ENCODE results near the gene SNU13.
"Not testable (repeated sequence)": the region's sequence is repeated elsewhere in the genome, so short reads cannot be mapped to it uniquely, and the experiment has no call there.

SNU13 gene

DNA sequence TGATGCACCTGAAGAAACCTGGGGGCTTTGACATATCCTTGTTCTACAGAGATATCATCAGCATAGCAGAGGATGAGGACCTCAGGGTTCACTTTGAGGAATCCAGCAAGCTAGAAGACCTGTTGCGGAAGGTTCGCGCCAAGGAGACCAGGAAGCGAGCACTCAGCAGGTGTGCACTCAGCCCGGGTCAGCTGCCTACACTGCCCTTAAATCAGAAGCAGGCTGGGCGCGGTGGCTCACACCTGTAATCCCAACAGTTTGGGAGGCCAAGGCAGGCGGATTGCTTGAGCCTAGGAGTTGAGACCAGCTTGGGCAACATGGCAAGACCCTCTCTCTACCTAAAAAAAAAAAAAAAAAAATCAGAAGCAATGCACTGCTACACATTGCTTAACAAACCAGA, 51.0 kb downstream of the SNU13 start:
- DNase-seq = not testable (repeated sequence)

GRCh38 chr22:41636467-41636866, 52.2 kb downstream of the SNU13 start:
- no peak for DNase-seq

GRCh38 chr22:41634610-41635009, 54.1 kb downstream of the SNU13 start:
- DNase-seq = not testable (repeated sequence)

GRCh38 chr22:41631615-41632014, 57.1 kb downstream of the SNU13 start:
- not testable (repeated sequence) for DNase-seq

DNA sequence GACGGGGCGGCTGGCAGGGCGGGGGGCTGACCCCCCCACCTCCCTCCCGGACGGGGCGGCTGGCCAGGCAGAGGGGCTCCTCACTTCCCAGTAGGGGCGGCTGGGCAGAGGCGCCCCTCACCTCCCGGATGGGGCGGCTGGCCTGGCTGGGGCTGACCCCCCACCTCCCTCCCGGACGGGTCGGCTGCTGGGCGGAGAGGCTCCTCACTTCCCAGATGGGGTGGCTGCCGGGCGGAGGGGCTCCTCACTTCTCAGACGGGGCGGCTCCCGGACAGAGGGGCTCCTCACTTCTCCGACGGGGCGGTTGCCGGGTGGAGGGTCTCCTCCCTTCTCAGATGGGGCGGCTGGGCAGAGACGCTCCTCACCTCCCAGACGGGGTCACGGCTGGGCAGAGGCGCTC, 57.6 kb downstream of the SNU13 start:
- DNase-seq = not testable (repeated sequence)

GRCh38 chr22:41625577-41625976, 63.1 kb downstream of the SNU13 start:
- no peak for DNase-seq
